ENCODE measurements around the gene IL25. TPM values are rescaled to one million over a fixed set of nuclear protein-coding genes. Genes with fewer than 3 reads are reported as not detected.

Gene IL25
- total RNA-seq, 2 donors from 2014 or later = not detected

- no peak overlapping the region for H3K4me3 Mint-ChIP-seq
- no peaks in the 10 kb centered on the region for H3K4me1 Mint-ChIP-seq (ENCODE audit: low read depth in 2 of 2)
- no peaks in the 10 kb centered on the region for H3K36me3 Mint-ChIP-seq
- ATAC-seq (peak in 1 of 2 donors; percentile 15), DNase-seq (ENCODE audit: low spot score) (peak; percentile 47)
- H3K27me3 Mint-ChIP-seq = peaks cover 25 to 35% of the 10 kb centered on the region in 2 donors
- H3K9me3 Mint-ChIP-seq = no peaks in the 10 kb centered on the region
- H3K27ac Mint-ChIP-seq = no peak overlapping the region
Measured at GRCh38 chr14:23359167-23359626, 13.4 kb upstream of the IL25 start.

DNA sequence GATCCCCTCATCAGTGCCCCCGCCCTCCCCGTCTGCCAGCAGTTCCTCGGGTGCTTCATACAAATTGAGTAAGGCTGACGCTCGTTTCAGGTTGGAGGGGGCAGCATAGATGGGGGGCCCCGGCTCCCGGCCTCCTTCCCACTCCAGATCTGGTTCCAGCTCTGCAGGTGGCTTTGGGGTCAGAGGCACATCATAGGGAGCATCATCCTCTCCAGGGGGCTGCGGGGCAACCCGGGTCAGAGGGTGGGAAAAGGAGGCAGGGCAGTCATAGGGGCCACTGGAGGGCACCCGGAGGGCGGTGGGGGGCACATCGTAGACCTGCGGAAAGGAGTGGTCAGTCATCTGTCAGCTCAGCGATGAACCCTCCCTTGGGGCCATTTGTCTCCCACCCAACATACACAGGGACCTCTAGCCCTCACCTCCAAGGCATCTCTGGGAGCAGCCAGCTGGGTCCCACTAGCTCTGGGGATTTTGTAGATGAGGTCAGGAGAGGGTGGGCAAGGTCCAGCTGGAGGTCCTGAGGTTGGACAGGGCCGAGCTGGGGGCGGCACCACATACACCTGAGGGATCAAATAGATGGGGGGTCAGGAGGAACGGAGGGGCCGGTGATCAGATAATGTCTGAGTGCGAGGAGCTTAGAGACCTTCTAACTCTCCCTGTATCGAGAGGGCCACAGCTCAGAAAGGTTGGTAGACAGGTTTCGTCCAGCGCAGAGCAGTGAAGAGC is 12.7 kb upstream of the IL25 start:
- peaks cover 28 to 35% of the 10 kb centered on the region in 2 donors for H3K27me3 Mint-ChIP-seq
- no peak for ATAC-seq
- no peaks in the 10 kb centered on the region for H3K4me1 Mint-ChIP-seq (ENCODE audit: low read depth in 2 of 2)
- H3K4me3 Mint-ChIP-seq = no peak overlapping the region
- DNase-seq (ENCODE audit: low spot score) = peak; percentile 58
- H3K9me3 Mint-ChIP-seq = no peaks in the 10 kb centered on the region
- H3K36me3 Mint-ChIP-seq = no peaks in the 10 kb centered on the region
- no peak overlapping the region for H3K27ac Mint-ChIP-seq

- H3K4me3 Mint-ChIP-seq = no peak overlapping the region
- H3K27me3 Mint-ChIP-seq = peaks cover 26 to 30% of the 10 kb centered on the region in 2 donors
- H3K4me1 Mint-ChIP-seq (ENCODE audit: low read depth in 2 of 2) = no peaks in the 10 kb centered on the region
- peak; percentile 52 for DNase-seq (ENCODE audit: low spot score)
- H3K36me3 Mint-ChIP-seq = no peaks in the 10 kb centered on the region
- H3K27ac Mint-ChIP-seq = no peak overlapping the region
- H3K9me3 Mint-ChIP-seq = no peaks in the 10 kb centered on the region
- ATAC-seq = no peak
Measured at GRCh38 chr14:23360496-23360895, 12.1 kb upstream of the IL25 start.

GRCh38 chr14:23361320-23361719 is 11.3 kb upstream of the IL25 start:
- no peak overlapping the region for H3K4me3 Mint-ChIP-seq
- no peak overlapping the region for H3K27ac Mint-ChIP-seq
- H3K4me1 Mint-ChIP-seq (ENCODE audit: low read depth in 2 of 2) = no peaks in the 10 kb centered on the region
- no peak for ATAC-seq
- peaks cover 22 to 23% of the 10 kb centered on the region in 2 donors for H3K27me3 Mint-ChIP-seq
- DNase-seq (ENCODE audit: low spot score) = peak; percentile 22
- no peaks in the 10 kb centered on the region for H3K36me3 Mint-ChIP-seq
- H3K9me3 Mint-ChIP-seq = no peaks in the 10 kb centered on the region

DNA sequence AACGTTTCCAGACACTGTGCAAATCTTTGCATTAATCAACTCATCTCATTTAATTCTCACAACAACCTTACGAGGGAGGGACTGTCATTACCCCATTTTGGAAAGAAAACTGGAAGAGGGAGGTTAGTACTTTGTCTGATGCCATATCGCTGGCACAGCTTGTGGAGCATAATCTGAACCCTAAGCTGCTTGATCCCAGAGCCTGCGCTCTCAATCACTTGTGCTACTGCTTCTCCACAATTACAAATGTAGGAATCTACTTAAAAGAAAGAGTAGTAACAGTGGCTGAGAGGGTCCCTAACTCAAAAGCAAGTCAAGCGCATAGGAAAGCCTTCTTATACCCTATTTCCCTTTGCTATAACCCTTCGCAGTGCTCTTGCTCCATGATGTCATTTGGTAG is 10.8 kb upstream of the IL25 start:
- Mint-ChIP-seq H3K27ac (no peak overlapping the region), H3K4me3 (no peak overlapping the region), H3K36me3 (no peaks in the 10 kb centered on the region), H3K9me3 (no peaks in the 10 kb centered on the region), H3K27me3 (peaks cover 24 to 26% of the 10 kb centered on the region in 2 donors), H3K4me1 (ENCODE audit: low read depth in 2 of 2) (no peaks in the 10 kb centered on the region)
- ATAC-seq (no peak), DNase-seq (ENCODE audit: low spot score) (no peak)

GRCh38 chr14:23362200-23362599 is 10.4 kb upstream of the IL25 start:
- H3K36me3 Mint-ChIP-seq = no peaks in the 10 kb centered on the region
- DNase-seq (ENCODE audit: low spot score) = peak; percentile 32
- H3K4me3 Mint-ChIP-seq = no peak overlapping the region
- H3K27me3 Mint-ChIP-seq = peaks cover 28 to 30% of the 10 kb centered on the region in 2 donors
- ATAC-seq = no peak
- no peaks in the 10 kb centered on the region for H3K9me3 Mint-ChIP-seq
- H3K4me1 Mint-ChIP-seq (ENCODE audit: low read depth in 2 of 2) = no peaks in the 10 kb centered on the region
- no peak overlapping the region for H3K27ac Mint-ChIP-seq

DNA sequence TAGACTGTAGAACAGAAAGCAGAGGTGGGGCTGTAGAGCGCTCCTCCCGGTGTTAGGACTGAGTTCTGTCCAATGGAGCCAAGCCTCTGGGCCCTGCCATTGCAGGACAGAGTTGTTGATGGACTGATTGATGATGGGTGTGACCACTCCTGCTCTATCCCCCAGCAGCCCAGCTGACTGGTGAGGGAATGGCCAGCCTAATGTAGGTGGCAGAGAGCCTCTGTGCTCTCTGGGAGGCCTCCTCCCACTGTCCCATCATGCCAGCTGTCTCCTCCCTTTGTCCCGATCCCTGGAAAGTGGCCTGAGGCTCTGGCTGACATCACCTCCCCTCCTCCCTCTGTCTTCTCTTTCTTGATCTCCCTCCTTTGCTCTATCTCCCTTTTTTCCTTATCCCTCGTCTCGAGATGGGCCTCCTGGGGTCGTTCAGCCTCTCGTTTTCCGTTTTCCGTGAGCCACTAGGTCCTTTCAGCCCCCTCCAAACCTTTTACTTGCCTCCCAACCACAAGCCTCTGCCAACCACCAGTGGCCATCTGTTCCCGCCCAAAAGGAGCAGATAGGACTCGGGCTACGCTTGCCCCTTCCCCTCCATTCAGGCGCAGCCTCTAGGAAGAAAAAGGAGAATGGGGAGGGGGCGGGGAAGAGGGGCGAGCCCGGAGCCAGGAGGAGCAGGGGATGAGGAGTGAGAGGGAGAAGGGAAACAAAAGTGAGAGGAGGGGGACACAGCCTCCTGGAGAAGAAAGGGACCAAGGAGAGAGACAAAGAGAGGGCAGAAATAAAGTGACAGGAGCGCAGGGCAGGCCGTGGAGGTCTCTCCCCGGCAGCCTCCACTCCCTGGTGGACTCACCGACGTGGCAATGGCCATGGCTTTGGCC is 8.2 kb upstream of the IL25 start:
- H3K9me3 Mint-ChIP-seq = no peaks in the 10 kb centered on the region
- no peaks in the 10 kb centered on the region for H3K36me3 Mint-ChIP-seq
- H3K4me1 Mint-ChIP-seq (ENCODE audit: low read depth in 2 of 2) = no peaks in the 10 kb centered on the region
- no peak overlapping the region for H3K4me3 Mint-ChIP-seq
- DNase-seq (ENCODE audit: low spot score) = no peak
- no peak for ATAC-seq
- H3K27ac Mint-ChIP-seq = no peak overlapping the region
- peaks cover 44 to 49% of the 10 kb centered on the region in 2 donors for H3K27me3 Mint-ChIP-seq

- Mint-ChIP-seq H3K4me3 (no peak within 1 kb of the TSS), H3K27ac (no peak within 1 kb of the TSS), H3K27me3 (peaks cover 44 to 50% of the 10 kb centered on the region in 2 donors), H3K4me1 (ENCODE audit: low read depth in 2 of 2) (no peaks in the 10 kb centered on the region), H3K36me3 (no peaks in the 10 kb centered on the region), H3K9me3 (no peaks in the 10 kb centered on the region)
- ATAC-seq (no peak), DNase-seq (ENCODE audit: low spot score) (no peak)
Measured at GRCh38 chr14:23365036-23365731, 7.4 kb upstream of the IL25 start, which contains the start of gene EFS. TSS of gene EFS (minus strand) at chr14:23365172. CDS start at chr14:23365025, 147 bp downstream.

DNA sequence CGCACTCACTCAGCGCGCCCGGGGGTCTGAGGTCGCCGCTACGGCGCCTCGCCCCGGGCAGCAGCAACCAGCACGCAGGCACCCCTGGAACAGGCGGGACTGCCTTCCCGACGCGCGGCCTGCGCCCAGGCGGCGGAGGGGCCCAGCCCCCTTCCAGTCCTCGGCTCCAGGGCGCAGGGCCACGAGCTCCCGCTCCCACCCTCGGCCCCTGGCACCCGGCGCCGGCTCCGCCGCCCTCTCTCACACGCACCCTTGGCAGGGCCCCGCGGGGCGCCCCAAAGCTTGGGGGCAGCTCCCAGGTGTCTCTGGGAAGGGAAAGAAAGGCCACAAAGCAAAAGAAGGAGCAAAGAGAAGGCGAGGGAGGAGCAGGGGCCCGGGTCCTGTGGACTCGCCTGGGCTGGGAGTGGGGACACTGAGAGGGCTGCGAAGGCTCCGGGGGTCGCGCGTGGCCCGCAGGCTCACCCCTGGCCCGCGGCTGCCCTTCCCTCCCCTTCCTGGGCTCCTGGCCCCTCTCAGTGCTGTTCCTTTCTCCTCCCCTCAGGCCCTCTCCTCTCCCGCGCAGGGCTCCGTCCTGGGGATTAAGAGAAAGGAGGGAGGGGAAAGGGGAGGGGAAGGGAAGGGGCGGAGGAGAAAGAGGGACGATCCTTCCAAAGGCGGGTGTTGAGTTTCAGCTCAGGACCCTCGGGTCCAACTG is 6.7 kb upstream of the IL25 start:
- Mint-ChIP-seq H3K27me3 (peaks cover 43 to 47% of the 10 kb centered on the region in 2 donors), H3K4me1 (ENCODE audit: low read depth in 2 of 2) (no peaks in the 10 kb centered on the region), H3K9me3 (no peaks in the 10 kb centered on the region), H3K36me3 (no peaks in the 10 kb centered on the region), H3K27ac (no peak overlapping the region), H3K4me3 (no peak overlapping the region)
- DNase-seq (ENCODE audit: low spot score) (no peak), ATAC-seq (no peak)

- DNase-seq (ENCODE audit: low spot score) (no peak), ATAC-seq (no peak)
- Mint-ChIP-seq H3K9me3 (no peaks in the 10 kb centered on the region), H3K4me1 (ENCODE audit: low read depth in 2 of 2) (no peaks in the 10 kb centered on the region), H3K36me3 (no peaks in the 10 kb centered on the region), H3K27ac (no peak overlapping the region), H3K27me3 (peaks cover 40 to 41% of the 10 kb centered on the region in 2 donors), H3K4me3 (no peak overlapping the region)
Measured at GRCh38 chr14:23366426-23366921, 6.1 kb upstream of the IL25 start.

- Mint-ChIP-seq H3K9me3 (no peaks in the 10 kb centered on the region), H3K4me1 (ENCODE audit: low read depth in 2 of 2) (no peaks in the 10 kb centered on the region), H3K27me3 (peaks cover 24 to 30% of the 10 kb centered on the region in 2 donors), H3K36me3 (no peaks in the 10 kb centered on the region), H3K4me3 (no peak overlapping the region), H3K27ac (no peak overlapping the region)
- DNase-seq (ENCODE audit: low spot score) (no peak), ATAC-seq (peak in 1 of 2 donors; percentile 17)
Measured at GRCh38 chr14:23370221-23370620, 2.4 kb upstream of the IL25 start.

DNA sequence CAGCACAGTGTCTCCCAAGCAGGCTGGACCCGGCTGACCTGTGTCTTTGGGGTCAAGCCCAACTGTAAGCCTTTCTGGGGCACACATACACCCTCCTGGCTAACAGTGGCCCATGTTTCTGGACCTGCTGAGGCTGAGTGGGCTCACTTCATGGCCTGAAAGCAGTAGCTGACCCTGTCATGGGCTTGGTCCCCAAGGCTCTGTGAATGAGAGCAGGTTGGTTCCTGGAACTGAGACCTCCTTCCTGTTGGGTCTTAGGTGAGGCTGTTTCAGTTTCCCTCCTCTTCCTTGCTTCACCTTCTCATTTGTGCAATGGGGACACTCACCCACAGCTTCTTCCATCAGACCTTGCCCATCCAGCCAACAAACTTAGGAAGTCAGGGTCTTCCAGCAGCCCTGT is 744 bp upstream of the IL25 start:
- H3K9me3 Mint-ChIP-seq = no peaks in the 10 kb centered on the region
- H3K4me3 Mint-ChIP-seq = no peak overlapping the region
- peaks cover 19 to 25% of the 10 kb centered on the region in 2 donors for H3K27me3 Mint-ChIP-seq
- H3K27ac Mint-ChIP-seq = no peak overlapping the region
- no peaks in the 10 kb centered on the region for H3K4me1 Mint-ChIP-seq (ENCODE audit: low read depth in 2 of 2)
- no peak for ATAC-seq
- DNase-seq (ENCODE audit: low spot score) = no peak
- H3K36me3 Mint-ChIP-seq = no peaks in the 10 kb centered on the region

- no peaks in the 10 kb centered on the region for H3K36me3 Mint-ChIP-seq
- H3K4me1 Mint-ChIP-seq (ENCODE audit: low read depth in 2 of 2) = no peaks in the 10 kb centered on the region
- DNase-seq (ENCODE audit: low spot score) (no peak), ATAC-seq (no peak)
- no peak overlapping the region for H3K27ac Mint-ChIP-seq
- no peak overlapping the region for H3K4me3 Mint-ChIP-seq
- H3K9me3 Mint-ChIP-seq = no peaks in the 10 kb centered on the region
- H3K27me3 Mint-ChIP-seq = peaks cover 11 to 15% of the 10 kb centered on the region in 2 donors
Measured at GRCh38 chr14:23373041-23373440, 432 bp downstream of the IL25 start.

All from natural killer cell treated with Interleukin-12 subunit alpha and Interleukin-12 subunit beta and Interleukin-15 and Interleukin-18, amount 100 ng/mL, for 72 hours (primary cell).